K562 (cell line): ENCODE results near the gene MYL3. TPM values are rescaled to one million over a fixed set of nuclear protein-coding genes. Genes with fewer than 3 reads are reported as not detected.

Experiments
- ATAC-seq: fragments of 200-7000 bp; cut with Tn5 transposase; 3 replicates; pipeline ENCODE4 v1.9.1; 2020; ENCODE audit warnings: moderate library complexity
- BruUV-seq: library from RNA; stranded (reverse); fragments of 400-500 nt; replicated peaks from 2 replicates; lab custom pipeline; 2021; lab: Mats Ljungman, UMichigan
- CTCF ChIA-PET: fragments of 300-600 bp; formaldehyde crosslinking; extraction: SDS; loops from one replicate; lab custom pipeline; 2021; ENCODE audit warnings: low intra/inter-chr PET ratio; lab: Yijun Ruan, JAX
- POLR2A ChIA-PET: fragments of 300-600, 350-650 bp; sonication (Branson Sonifier 250); formaldehyde crosslinking; extraction: SDS; loops from one replicate; lab custom pipeline; 2021; ENCODE audit warnings: antibody characterized with exemption, inconsistent platforms; lab: Yijun Ruan, JAX
- DNase-seq, 4 experiments: peaks; one replicate each; pipeline versions ENCODE4 v3.0.0 to v3.0.0-alpha.2; 2011 to 2018; ENCODE audit warnings: low spot score in 3 of 4, mixed read lengths in 3 of 4; ENCODE audit errors: extremely low read depth in 1 of 4
- FAIRE-seq: peaks from 2 replicates; lab custom pipeline; 2011; peaks lifted over from hg19 to GRCh38; lab: Jason Lieb, UNC
- H2AFZ ChIP-seq: 2 replicates; pipeline ENCODE4 v1.6.0; 2011; ENCODE audit warnings: low read depth, low read length, control low read depth, inconsistent platforms
- H3K27ac ChIP-seq: fragments of 200-600 bp; 3 replicates; pipeline ENCODE4 v1.8.0; 2011; ENCODE audit warnings: low read depth, mild to moderate bottlenecking, control low read depth, inconsistent platforms, low read length, moderate library complexity, mixed read lengths; ENCODE audit errors: extremely low read depth
- H3K27me3 ChIP-seq, 2 experiments: fragments of 300-600 bp in 1 of 2; 2 replicates in 1 of 2; 3 replicates in 1 of 2; pipeline versions ENCODE4 v1.6.0 to v1.8.0; 2011; ENCODE audit warnings: inconsistent platforms in 2 of 2, low read length in 2 of 2, mild to moderate bottlenecking in 1 of 2, mixed read lengths in 1 of 2, moderate library complexity in 1 of 2; ENCODE audit not compliant: control insufficient read depth in 2 of 2, insufficient read depth in 2 of 2
- H3K36me3 ChIP-seq: fragments of 300-600 bp; 3 replicates; pipeline ENCODE4 v1.8.0; 2011; ENCODE audit warnings: mild to moderate bottlenecking, low read length, inconsistent platforms; ENCODE audit not compliant: control insufficient read depth, insufficient read depth
- H3K4me1 ChIP-seq, 2 experiments: fragments of 200-600 bp in 1 of 2; replicated peaks in 1 of 2; 2 replicates in 1 of 2; 3 replicates in 1 of 2; pipeline versions ENCODE4 v1.5.1 to v1.8.0; 2011; ENCODE audit warnings: inconsistent platforms in 2 of 2, low read length in 2 of 2, mild to moderate bottlenecking in 1 of 2, mixed read lengths in 1 of 2, moderate library complexity in 1 of 2; ENCODE audit not compliant: control insufficient read depth in 2 of 2, insufficient read depth in 2 of 2
- H3K4me2 ChIP-seq: 2 replicates; pipeline ENCODE4 v1.6.1; 2011; ENCODE audit warnings: low read length, control low read depth, inconsistent platforms, mixed read lengths; ENCODE audit not compliant: insufficient read depth
- H3K4me3 ChIP-seq: fragments of 200-600 bp; sonication (generic), shearing (Covaris generic); 2 replicates; pipeline ENCODE4 v1.5.1; 2016; ENCODE audit warnings: control low read depth, inconsistent platforms
- H3K79me2 ChIP-seq: fragments of 200-600 bp; 3 replicates; pipeline ENCODE4 v1.8.0; 2011; ENCODE audit warnings: low read length, inconsistent platforms; ENCODE audit not compliant: control insufficient read depth, insufficient read depth
- H3K9ac ChIP-seq, 2 experiments: 2 replicates each; pipeline versions ENCODE4 v1.6.0 to v1.6.1; 2011; ENCODE audit warnings: low read depth in 2 of 2, low read length in 2 of 2, control low read depth in 1 of 2, inconsistent platforms in 1 of 2, mild to moderate bottlenecking in 1 of 2, mixed read lengths in 1 of 2; ENCODE audit not compliant: insufficient read depth in 1 of 2
- H3K9me1 ChIP-seq: one replicate; pipeline ENCODE4 v1.6.0; 2011; ENCODE audit warnings: inconsistent platforms, mild to moderate bottlenecking, low read length, moderate library complexity; ENCODE audit not compliant: control insufficient read depth, insufficient read depth
- H3K9me3 ChIP-seq: replicated peaks from 2 replicates; pipeline ENCODE4 v1.5.1; 2011; ENCODE audit warnings: low read depth, low read length, inconsistent platforms; ENCODE audit not compliant: control insufficient read depth, insufficient read depth
- H4K20me1 ChIP-seq: replicated peaks from 2 replicates; pipeline ENCODE4 v1.6.1; 2011; ENCODE audit warnings: low read length, inconsistent platforms, mixed read lengths; ENCODE audit not compliant: control insufficient read depth, insufficient read depth
- BCOR ChIP-seq: fragments of 450-650 bp; IDR thresholded peaks from 2 replicates; pipeline ENCODE4 v1.6.1; 2016
- BRF1 ChIP-seq: IDR thresholded peaks from 3 replicates; pipeline ENCODE4 v1.6.1; 2011; ENCODE audit warnings: borderline replicate concordance, mild to moderate bottlenecking; ENCODE audit not compliant: insufficient read length; ENCODE audit errors: extremely low read depth
- FOXK1 ChIP-seq: sonication (generic); formaldehyde crosslinking; IDR thresholded peaks from 2 replicates; pipeline ENCODE4 v1.8.0; 2022; ENCODE audit warnings: missing genetic modification reagents, mild to moderate bottlenecking, borderline replicate concordance
- GATAD2B ChIP-seq: fragments of 450-650 bp; IDR thresholded peaks from 2 replicates; pipeline ENCODE4 v1.6.1; 2017; ENCODE audit warnings: mild to moderate bottlenecking, borderline replicate concordance
- LCOR ChIP-seq: sonication (generic); formaldehyde crosslinking; IDR thresholded peaks from 2 replicates; pipeline ENCODE4 v1.8.0; 2022; ENCODE audit warnings: mild to moderate bottlenecking, missing genetic modification reagents
- MAZ ChIP-seq, 2 experiments: fragments of 450-650 bp in 1 of 2; sonication (generic) in 1 of 2; formaldehyde crosslinking; IDR thresholded peaks in 1 of 2; conservative IDR thresholded peaks in 1 of 2; 2 replicates each; pipeline versions ENCODE4 v1.4.0 to v1.5.0; 2020; ENCODE audit warnings: mild to moderate bottlenecking in 1 of 2, missing genetic modification reagents in 1 of 2
- RBM22 ChIP-seq: fragments of 200-400 bp; formaldehyde crosslinking; IDR thresholded peaks from 2 replicates; pipeline ENCODE4 v1.6.1; 2018; ENCODE audit warnings: low read length, low read depth; ENCODE audit not compliant: poor library complexity, severe bottlenecking
- SAFB2 ChIP-seq: fragments of 200-400 bp; formaldehyde crosslinking; IDR thresholded peaks from 2 replicates; pipeline ENCODE4 v1.6.1; 2018; ENCODE audit warnings: borderline replicate concordance, low read length, low read depth, moderate library complexity; ENCODE audit not compliant: severe bottlenecking
- SUPT5H ChIP-seq: fragments of 450-650 bp; IDR thresholded peaks from 2 replicates; pipeline ENCODE4 v1.6.1; 2016
- TAF7 ChIP-seq: fragments of 450-650 bp; IDR thresholded peaks from 2 replicates; pipeline ENCODE4 v1.6.1; 2016; ENCODE audit warnings: missing genetic modification characterization, missing compliant biosample characterization
- TCF3 ChIP-seq: sonication (generic); formaldehyde crosslinking; IDR thresholded peaks from 2 replicates; pipeline ENCODE4 v1.4.0; 2020; ENCODE audit warnings: mild to moderate bottlenecking, missing genetic modification reagents
- THRA ChIP-seq: fragments of 450-650 bp; IDR thresholded peaks from 2 replicates; pipeline ENCODE4 v1.6.1; 2017; ENCODE audit warnings: mild to moderate bottlenecking, moderate library complexity
- ZNF436 ChIP-seq: fragments of 250-450, 450-650 bp; sonication (Bioruptor Pico); formaldehyde crosslinking; IDR thresholded peaks from 2 replicates; pipeline ENCODE4 v1.7.0; 2020; ENCODE audit warnings: mild to moderate bottlenecking
- ZNF507 ChIP-seq: conservative IDR thresholded peaks from 2 replicates; pipeline ENCODE4 v1.6.1; 2017; ENCODE audit warnings: missing genetic modification characterization, missing compliant biosample characterization
- WGBS: fragments of 100-300 bp; shearing (Covaris generic); methylation state at CpG from one replicate; pipeline ENCODE4 v1.1.6; 2016; ENCODE audit warnings: low coverage, mixed read lengths; ENCODE audit not compliant: insufficient coverage; ENCODE audit errors: missing lambda C conversion rate; 5-methylcytosine and 5-hydroxymethylcytosine counted together
- in situ Hi-C: fragments of 300-500 bp; cut with MboI; formaldehyde crosslinking; loops from 4 replicates; pipeline ENCODE4 v1.15.0; 2018; ENCODE audit warnings: inconsistent platforms, mixed read lengths
- intact Hi-C: fragments of 100-400 bp; cut with micrococcal nuclease; formaldehyde crosslinking; loops from 2 replicates; pipeline ENCODE4 v1.14.2; 2022
- polyA plus RNA-seq, 8 experiments: library from polyadenylated mRNA; depleted of rRNA in 4 of 8; stranded (reverse) in 5 of 8; unstranded in 3 of 8; fragments of >200 nt; fragmentation: Nextera tagmentation in 2 of 8; fragmentation: Illumina TruSeq in 1 of 8; extraction: Ambion mirVana in 2 of 8; extraction: Trizol in 1 of 8; gene quantifications; 2 replicates each; pipeline versions ENCODE4 v1.2.1 to v1.2.3, GENCODE V29; 2011 to 2014; ENCODE audit warnings: inconsistent platforms in 1 of 8, missing spikeins in 1 of 8
- total RNA-seq, 7 experiments: library from RNA; depleted of rRNA in 6 of 7; stranded (reverse); fragments of >200 nt in 6 of 7; fragmentation: Illumina TruSeq in 2 of 7; extraction: Trizol in 2 of 7; gene quantifications; 2 replicates each; pipeline versions ENCODE4 v1.2.1 to v1.2.3, GENCODE V29; 2011 to 2021; ENCODE audit warnings: low replicate concordance in 1 of 7

Gene MYL3
- total and polyA plus RNA-seq, 9 of the 15 experiments (the other 6 are each of a cell fraction or from before 2014, with no cell fraction given): 0.14 to 0.45 TPM; not detected in 7

- Histone ChIP-seq H3K9me1 (no peaks in the 10 kb centered on the region), H3K27me3 (peaks cover 16 to 62% of the 10 kb centered on the region in 2 experiments; a peak in 4 of 5 replicates), H3K36me3 (no peaks in the 10 kb centered on the region)
- intact Hi-C loops: loop anchor here (10.0 kb wide), 1 partner anchor 506 kb away; no protein-coding TSS in a partner anchor
- no peak for DNase-seq
- TF ChIP-seq SAFB2: no peak
- TF ChIP-seq, all 486 proteins: peak for 0
- 1% methylated on average over 7 of the region's 7 CpGs for WGBS
- peaks cover 0 to 15% of the 10 kb centered on the region in 2 experiments; a peak in 1 of 5 replicates for H3K4me1 ChIP-seq
- no peak overlapping the region for H3K9ac ChIP-seq
- H4K20me1 ChIP-seq: peaks cover 26% of the 10 kb centered on the region
- H3K27ac ChIP-seq: no peak overlapping the region
- no TSS peak for BruUV-seq
- no peak overlapping the region for H3K4me3 ChIP-seq
- CTCF ChIA-PET: interaction anchor here (0.8 kb wide), 1 partner anchor 40 kb away, joined by 3 read pairs; no protein-coding TSS in a partner anchor
- in situ Hi-C loops: no loop called here
- ATAC-seq: no peak
- H2AFZ ChIP-seq: no peak overlapping the region
- H3K79me2 ChIP-seq: no peaks in the 10 kb centered on the region
- POLR2A ChIA-PET: interaction anchor here (0.5 to 0.9 kb wide), 3 partner anchors 12 to 1140 kb away, joined by 3 to 5 read pairs (median 4); no protein-coding TSS in a partner anchor
- FAIRE-seq: no peak
- no peak overlapping the region for H3K4me2 ChIP-seq
- H3K9me3 ChIP-seq: no peaks in the 10 kb centered on the region
Measured at GRCh38 chr3:46868948-46869347, 5.7 kb upstream of the MYL3 start.

- H3K9ac ChIP-seq: no peak overlapping the region
- CTCF ChIA-PET: interaction anchor here (1.2 to 1.5 kb wide), 2 partner anchors 130 to 503 kb away, joined by 3 read pairs; no protein-coding TSS in a partner anchor
- DNase-seq (no peak), FAIRE-seq (no peak), ATAC-seq (no peak)
- no peaks in the 10 kb centered on the region for H3K79me2 ChIP-seq
- intact Hi-C loops (loop anchor here (10.0 kb wide), 1 partner anchor 507 kb away; no protein-coding TSS in a partner anchor), in situ Hi-C loops (no loop called here)
- no peaks in the 10 kb centered on the region for H3K36me3 ChIP-seq
- peaks cover 15 to 56% of the 10 kb centered on the region in 2 experiments; a peak in 4 of 5 replicates for H3K27me3 ChIP-seq
- H3K9me1 ChIP-seq: no peaks in the 10 kb centered on the region
- BruUV-seq: no TSS peak
- no peak overlapping the region for H3K4me3 ChIP-seq
- no peak overlapping the region for H3K27ac ChIP-seq
- peaks cover 25% of the 10 kb centered on the region for H4K20me1 ChIP-seq
- POLR2A ChIA-PET: interaction anchor here (0.5 to 0.9 kb wide), 2 partner anchors 166 to 1139 kb away, joined by 4 to 5 read pairs; no protein-coding TSS in a partner anchor
- no peak overlapping the region for H3K4me2 ChIP-seq
- H3K4me1 ChIP-seq: peaks cover 0 to 15% of the 10 kb centered on the region in 2 experiments; a peak in 1 of 5 replicates
- H2AFZ ChIP-seq: no peak overlapping the region
- H3K9me3 ChIP-seq: no peaks in the 10 kb centered on the region
- WGBS: 15% methylated on average over 8 of the region's 8 CpGs
- TF ChIP-seq TAF7 (tag) (no peak), ZNF507 (no peak), GATAD2B (no peak), THRA (no peak), FOXK1 (CRISPR knock-in tag) (no peak), ZNF436 (CRISPR knock-in tag) (no peak), RBM22 (no peak), BCOR (no peak), SUPT5H (no peak), TCF3 (CRISPR knock-in tag) (no peak), LCOR (CRISPR knock-in tag) (no peak), MAZ (CRISPR knock-in tag; conservative IDR thresholded peaks at IDR 0.05 in 1 of 2, IDR thresholded peaks at IDR 0.05 in 1 of 2) (no peak), BRF1 (no peak)
Measured at GRCh38 chr3:46868287-46868686, 5.0 kb upstream of the MYL3 start.
